ENCODE measurements around the gene ADA. TPM values are rescaled to one million over a fixed set of nuclear protein-coding genes. Genes with fewer than 3 reads are reported as not detected.

The ADA gene
- polyA plus RNA-seq, 1 donor = 7.3 TPM

GRCh38 chr20:44635877-44636276 is 15.6 kb downstream of the ADA start:
- H3K27me3 ChIP-seq (ENCODE audit: control insufficient read depth, insufficient read depth, low read length) = no peaks in the 10 kb centered on the region
- no peaks in the 10 kb centered on the region for H3K36me3 ChIP-seq (ENCODE audit: control insufficient read depth, insufficient read depth, low read length)
- no peak overlapping the region for H3K27ac ChIP-seq (ENCODE audit: low read length)
- no peak for DNase-seq
- H3K9me3 ChIP-seq (ENCODE audit: control insufficient read depth, low read depth, low read length) = no peaks in the 10 kb centered on the region
- no CpG with 5 or more reads among the region's 4 CpGs for WGBS (ENCODE audit: insufficient coverage, low lambda C conversion rate)
- H3K4me1 ChIP-seq (ENCODE audit: control insufficient read depth, insufficient read depth, low read length) = peaks cover 17% of the 10 kb centered on the region
- no peak overlapping the region for H3K4me3 ChIP-seq (ENCODE audit: low read length)

- Histone ChIP-seq H3K27ac (ENCODE audit: low read length) (peak overlapping the region; percentile 55), H3K36me3 (ENCODE audit: control insufficient read depth, insufficient read depth, low read length) (no peaks in the 10 kb centered on the region), H3K9me3 (ENCODE audit: control insufficient read depth, low read depth, low read length) (no peaks in the 10 kb centered on the region), H3K27me3 (ENCODE audit: control insufficient read depth, insufficient read depth, low read length) (no peaks in the 10 kb centered on the region), H3K4me1 (ENCODE audit: control insufficient read depth, insufficient read depth, low read length) (peaks cover 17% of the 10 kb centered on the region), H3K4me3 (ENCODE audit: low read length) (no peak overlapping the region)
- no CpG with 5 or more reads among the region's 18 CpGs for WGBS (ENCODE audit: insufficient coverage, low lambda C conversion rate)
- DNase-seq = no peak
Measured at GRCh38 chr20:44633872-44634600, 17.5 kb downstream of the ADA start.

DNA sequence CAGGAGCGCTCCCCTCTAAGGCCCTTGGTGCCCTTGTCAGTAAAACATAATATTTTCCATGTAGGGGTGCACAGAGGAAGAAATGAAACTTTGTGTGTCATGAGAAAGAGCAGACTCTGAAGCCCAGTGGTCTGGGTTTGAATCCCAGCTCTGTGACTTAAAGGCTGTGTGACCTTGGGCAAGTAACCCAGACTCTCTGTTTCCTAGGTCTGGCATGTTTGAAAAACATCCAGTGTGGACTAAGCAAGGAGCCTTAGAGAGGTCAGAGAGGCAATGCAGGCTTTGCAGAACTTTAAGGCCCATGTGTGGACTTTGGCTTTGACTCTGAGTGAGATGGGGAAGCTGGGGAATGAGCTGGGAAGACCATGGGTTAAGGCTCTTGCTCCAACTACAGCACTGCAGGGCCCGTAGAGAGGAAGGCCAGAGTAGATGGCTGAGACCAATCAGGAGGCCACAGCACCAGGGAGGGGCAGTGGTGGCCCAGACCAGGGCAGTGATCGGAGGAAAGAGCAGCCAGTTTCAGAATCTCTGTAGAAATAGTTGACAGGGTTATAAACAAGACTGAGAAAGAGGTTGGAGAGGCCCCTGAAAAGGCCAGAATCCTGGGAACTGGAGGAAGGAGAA is 18.2 kb downstream of the ADA start:
- H3K9me3 ChIP-seq (ENCODE audit: control insufficient read depth, low read depth, low read length) = no peaks in the 10 kb centered on the region
- peak overlapping the region; percentile 55 for H3K27ac ChIP-seq (ENCODE audit: low read length)
- peak; percentile 44 to 69 for DNase-seq
- no peaks in the 10 kb centered on the region for H3K36me3 ChIP-seq (ENCODE audit: control insufficient read depth, insufficient read depth, low read length)
- no peak overlapping the region for H3K4me3 ChIP-seq (ENCODE audit: low read length)
- peaks cover 17% of the 10 kb centered on the region for H3K4me1 ChIP-seq (ENCODE audit: control insufficient read depth, insufficient read depth, low read length)
- H3K27me3 ChIP-seq (ENCODE audit: control insufficient read depth, insufficient read depth, low read length) = no peaks in the 10 kb centered on the region
- no CpG with 5 or more reads among the region's 3 CpGs for WGBS (ENCODE audit: insufficient coverage, low lambda C conversion rate)

DNA sequence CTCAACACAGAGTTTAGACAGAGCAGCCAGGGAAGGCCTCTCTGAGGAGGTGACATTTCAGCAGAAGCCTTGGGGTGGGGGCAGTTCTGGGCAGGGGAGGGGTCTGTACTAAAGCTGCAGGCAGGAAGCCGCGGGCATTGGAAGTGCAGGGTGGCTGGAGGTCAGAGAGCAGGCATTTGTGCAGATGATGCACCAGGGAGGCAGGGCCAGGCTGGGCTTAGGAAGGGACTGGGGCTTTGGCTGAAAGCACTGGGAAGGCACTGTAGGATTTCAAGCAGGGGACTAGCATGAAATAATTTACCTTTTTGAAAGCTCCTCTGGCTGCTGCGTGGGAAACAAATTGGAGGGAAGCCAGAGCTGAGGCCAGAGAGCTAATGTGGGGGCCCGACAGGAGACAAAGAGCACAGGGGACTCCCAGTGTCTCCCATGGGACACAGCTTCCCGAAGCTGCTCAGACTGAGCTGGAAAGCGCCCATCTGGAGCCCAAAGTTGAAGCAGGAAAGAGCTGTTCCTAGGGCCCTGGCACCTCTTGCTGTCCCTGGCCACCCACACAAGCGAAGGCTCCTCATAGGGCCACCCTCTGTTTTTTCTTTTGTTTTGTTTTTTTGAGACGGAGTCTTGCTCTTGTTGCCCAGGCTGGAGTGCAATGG is 19.3 kb downstream of the ADA start:
- Histone ChIP-seq H3K27ac (ENCODE audit: low read length) (no peak overlapping the region), H3K36me3 (ENCODE audit: control insufficient read depth, insufficient read depth, low read length) (no peaks in the 10 kb centered on the region), H3K9me3 (ENCODE audit: control insufficient read depth, low read depth, low read length) (no peaks in the 10 kb centered on the region), H3K27me3 (ENCODE audit: control insufficient read depth, insufficient read depth, low read length) (no peaks in the 10 kb centered on the region), H3K4me3 (ENCODE audit: low read length) (no peak overlapping the region), H3K4me1 (ENCODE audit: control insufficient read depth, insufficient read depth, low read length) (peaks cover 17% of the 10 kb centered on the region)
- 70% methylated on average over 4 of the region's 8 CpGs for WGBS (ENCODE audit: insufficient coverage, low lambda C conversion rate)
- no peak for DNase-seq

- Histone ChIP-seq H3K36me3 (ENCODE audit: control insufficient read depth, insufficient read depth, low read length) (no peaks in the 10 kb centered on the region), H3K27ac (ENCODE audit: low read length) (no peak overlapping the region), H3K27me3 (ENCODE audit: control insufficient read depth, insufficient read depth, low read length) (no peaks in the 10 kb centered on the region), H3K4me1 (ENCODE audit: control insufficient read depth, insufficient read depth, low read length) (peaks cover 17% of the 10 kb centered on the region), H3K9me3 (ENCODE audit: control insufficient read depth, low read depth, low read length) (no peaks in the 10 kb centered on the region), H3K4me3 (ENCODE audit: low read length) (no peak overlapping the region)
- DNase-seq = no peak
- 94% methylated on average over 5 of the region's 5 CpGs for WGBS (ENCODE audit: insufficient coverage, low lambda C conversion rate)
Measured at GRCh38 chr20:44630297-44630696, 21.2 kb downstream of the ADA start.

DNA sequence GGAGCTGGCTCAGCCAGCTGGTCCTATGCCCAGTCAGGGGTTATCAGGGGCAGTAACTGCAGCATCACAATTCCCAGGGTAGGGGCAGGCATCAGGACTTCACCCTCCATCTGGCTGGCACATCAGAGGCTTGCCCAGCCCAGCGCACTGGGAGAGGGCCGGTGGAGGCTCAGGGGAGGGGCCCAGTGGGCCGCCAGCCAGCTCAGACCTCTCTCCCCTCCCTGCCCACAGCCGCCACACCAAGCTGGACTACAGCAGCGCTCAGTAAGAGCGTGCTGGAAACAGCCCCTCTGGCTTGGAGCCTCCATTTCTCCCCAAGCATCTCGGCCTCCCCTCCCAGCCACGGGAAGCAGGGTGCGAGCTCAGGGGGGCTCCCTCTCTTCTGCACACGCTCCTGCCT is 22.0 kb downstream of the ADA start:
- WGBS (ENCODE audit: insufficient coverage, low lambda C conversion rate) = no CpG with 5 or more reads among the region's 10 CpGs

DNA sequence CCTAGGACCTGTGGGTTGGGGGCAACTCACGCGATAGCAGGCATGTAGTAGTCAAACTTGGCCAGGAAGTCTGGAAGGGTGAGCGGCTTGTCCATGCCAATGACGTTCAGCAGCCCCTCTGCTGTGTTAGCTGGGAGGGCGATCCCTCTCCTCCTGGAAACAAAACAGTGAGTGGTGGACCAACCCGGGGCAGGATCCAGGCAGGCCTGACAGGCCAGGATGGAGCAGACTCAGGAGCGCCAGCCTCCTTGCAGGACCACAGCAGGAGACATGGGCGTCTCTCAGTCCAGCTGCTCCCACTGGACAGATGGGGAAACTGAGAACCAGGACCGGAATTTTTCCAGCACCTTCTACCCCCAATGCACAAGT is 22.5 kb downstream of the ADA start:
- Histone ChIP-seq H3K36me3 (ENCODE audit: control insufficient read depth, insufficient read depth, low read length) (no peaks in the 10 kb centered on the region), H3K4me1 (ENCODE audit: control insufficient read depth, insufficient read depth, low read length) (peaks cover 12% of the 10 kb centered on the region), H3K27me3 (ENCODE audit: control insufficient read depth, insufficient read depth, low read length) (no peaks in the 10 kb centered on the region), H3K27ac (ENCODE audit: low read length) (no peak overlapping the region), H3K9me3 (ENCODE audit: control insufficient read depth, low read depth, low read length) (no peaks in the 10 kb centered on the region), H3K4me3 (ENCODE audit: low read length) (no peak overlapping the region)
- DNase-seq = no peak
- 100% methylated on average over 2 of the region's 9 CpGs for WGBS (ENCODE audit: insufficient coverage, low lambda C conversion rate)

More for the DNA sequence above, 22.0 kb downstream of the ADA start:
- Histone ChIP-seq H3K27ac (ENCODE audit: low read length) (no peak overlapping the region), H3K36me3 (ENCODE audit: control insufficient read depth, insufficient read depth, low read length) (no peaks in the 10 kb centered on the region), H3K27me3 (ENCODE audit: control insufficient read depth, insufficient read depth, low read length) (no peaks in the 10 kb centered on the region), H3K4me1 (ENCODE audit: control insufficient read depth, insufficient read depth, low read length) (peaks cover 17% of the 10 kb centered on the region), H3K4me3 (ENCODE audit: low read length) (no peak overlapping the region), H3K9me3 (ENCODE audit: control insufficient read depth, low read depth, low read length) (no peaks in the 10 kb centered on the region)
- no peak for DNase-seq

- H3K36me3 ChIP-seq (ENCODE audit: control insufficient read depth, insufficient read depth, low read length) = no peaks in the 10 kb centered on the region
- no peak overlapping the region for H3K4me3 ChIP-seq (ENCODE audit: low read length)
- 60% methylated on average over 1 of the region's 13 CpGs for WGBS (ENCODE audit: insufficient coverage, low lambda C conversion rate)
- peaks cover 6% of the 10 kb centered on the region for H3K9me3 ChIP-seq (ENCODE audit: control insufficient read depth, low read depth, low read length)
- H3K4me1 ChIP-seq (ENCODE audit: control insufficient read depth, insufficient read depth, low read length) = no peaks in the 10 kb centered on the region
- no peaks in the 10 kb centered on the region for H3K27me3 ChIP-seq (ENCODE audit: control insufficient read depth, insufficient read depth, low read length)
- no peak overlapping the region for H3K27ac ChIP-seq (ENCODE audit: low read length)
- no peak for DNase-seq
Measured at GRCh38 chr20:44627364-44628010, 24.0 kb downstream of the ADA start.

DNA sequence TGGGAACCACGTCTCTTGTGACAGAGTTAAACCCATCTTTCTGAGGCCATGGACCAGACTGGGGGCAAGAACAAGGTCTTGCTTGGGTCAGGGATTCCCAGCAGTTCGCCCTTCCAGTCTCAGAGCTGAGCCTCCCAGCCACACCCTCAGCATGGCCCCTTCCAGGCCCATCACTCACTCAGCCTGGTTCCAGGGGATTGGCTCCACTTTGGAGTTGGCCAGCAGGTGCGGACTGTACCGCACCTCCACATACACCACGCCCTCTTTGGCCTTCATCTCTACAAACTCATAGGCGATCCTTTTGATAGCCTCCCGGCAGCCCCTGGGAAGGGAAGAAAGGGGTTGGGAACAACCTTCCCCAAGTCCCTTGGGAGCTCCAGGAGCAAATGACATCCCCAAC is 25.2 kb downstream of the ADA start:
- Histone ChIP-seq H3K27ac (ENCODE audit: low read length) (no peak overlapping the region), H3K36me3 (ENCODE audit: control insufficient read depth, insufficient read depth, low read length) (no peaks in the 10 kb centered on the region), H3K4me1 (ENCODE audit: control insufficient read depth, insufficient read depth, low read length) (no peaks in the 10 kb centered on the region), H3K9me3 (ENCODE audit: control insufficient read depth, low read depth, low read length) (peaks cover 9% of the 10 kb centered on the region), H3K27me3 (ENCODE audit: control insufficient read depth, insufficient read depth, low read length) (no peaks in the 10 kb centered on the region), H3K4me3 (ENCODE audit: low read length) (no peak overlapping the region)
- WGBS (ENCODE audit: insufficient coverage, low lambda C conversion rate) = no CpG with 5 or more reads among the region's 7 CpGs
- no peak for DNase-seq

DNA sequence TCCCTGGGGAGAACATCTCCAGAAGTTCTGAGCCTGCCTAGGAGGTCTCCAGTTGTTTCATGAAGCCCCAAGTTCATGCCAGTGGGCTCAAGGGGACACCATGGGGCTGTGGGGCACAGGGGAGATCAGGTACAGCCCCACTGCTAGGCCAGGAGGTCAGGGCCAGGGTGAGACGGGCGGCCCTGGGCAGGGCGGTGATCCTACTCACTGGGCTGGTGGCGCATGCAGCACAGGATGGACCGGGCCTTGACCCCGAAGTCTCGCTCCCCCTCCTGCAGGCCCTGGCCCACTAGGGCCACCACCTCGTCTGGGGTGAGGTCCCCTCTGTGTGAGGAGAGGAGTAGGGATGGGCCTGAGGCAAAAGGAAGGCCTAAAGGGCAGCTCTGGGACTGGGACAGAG is 26.1 kb downstream of the ADA start:
- Histone ChIP-seq H3K9me3 (ENCODE audit: control insufficient read depth, low read depth, low read length) (peaks cover 9% of the 10 kb centered on the region), H3K36me3 (ENCODE audit: control insufficient read depth, insufficient read depth, low read length) (no peaks in the 10 kb centered on the region), H3K27me3 (ENCODE audit: control insufficient read depth, insufficient read depth, low read length) (no peaks in the 10 kb centered on the region), H3K4me3 (ENCODE audit: low read length) (no peak overlapping the region), H3K27ac (ENCODE audit: low read length) (no peak overlapping the region), H3K4me1 (ENCODE audit: control insufficient read depth, insufficient read depth, low read length) (no peaks in the 10 kb centered on the region)
- DNase-seq = no peak
- WGBS (ENCODE audit: insufficient coverage, low lambda C conversion rate) = no CpG with 5 or more reads among the region's 8 CpGs
